Measurements from ENCODE around the gene CCL15. TPM values are rescaled to one million over a fixed set of nuclear protein-coding genes. Genes with fewer than 3 reads are reported as not detected.

CCL15 gene
- total RNA-seq, 4 donors from 2014 or later = 4.6 TPM; not detected in 3

DNA sequence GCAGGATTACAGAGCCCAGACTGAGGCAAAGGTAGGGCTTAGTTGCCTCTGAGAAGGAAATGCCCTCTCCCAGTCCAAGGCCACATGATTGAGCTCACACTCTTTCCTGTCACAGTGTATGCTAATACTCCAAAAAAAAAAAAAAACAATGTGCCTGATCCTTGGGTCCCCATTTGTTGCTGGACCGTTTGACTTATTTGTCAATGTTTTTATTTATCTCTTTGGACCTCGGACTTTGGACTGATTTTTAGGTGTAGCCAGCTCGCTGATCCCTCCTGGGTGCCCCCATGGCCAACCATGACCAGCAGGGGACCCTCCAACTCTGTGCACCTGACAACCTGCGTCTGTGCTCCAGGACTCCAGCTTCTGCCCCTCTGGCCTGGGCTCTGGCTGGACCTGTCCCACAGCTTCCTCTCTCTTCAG, 19.4 kb downstream of the CCL15 start:
- DNase-seq (ENCODE audit: low spot score) (no peak), ATAC-seq (ENCODE audit: low FRiP score) (no peak)
- TF ChIP-seq, protein P1, sequence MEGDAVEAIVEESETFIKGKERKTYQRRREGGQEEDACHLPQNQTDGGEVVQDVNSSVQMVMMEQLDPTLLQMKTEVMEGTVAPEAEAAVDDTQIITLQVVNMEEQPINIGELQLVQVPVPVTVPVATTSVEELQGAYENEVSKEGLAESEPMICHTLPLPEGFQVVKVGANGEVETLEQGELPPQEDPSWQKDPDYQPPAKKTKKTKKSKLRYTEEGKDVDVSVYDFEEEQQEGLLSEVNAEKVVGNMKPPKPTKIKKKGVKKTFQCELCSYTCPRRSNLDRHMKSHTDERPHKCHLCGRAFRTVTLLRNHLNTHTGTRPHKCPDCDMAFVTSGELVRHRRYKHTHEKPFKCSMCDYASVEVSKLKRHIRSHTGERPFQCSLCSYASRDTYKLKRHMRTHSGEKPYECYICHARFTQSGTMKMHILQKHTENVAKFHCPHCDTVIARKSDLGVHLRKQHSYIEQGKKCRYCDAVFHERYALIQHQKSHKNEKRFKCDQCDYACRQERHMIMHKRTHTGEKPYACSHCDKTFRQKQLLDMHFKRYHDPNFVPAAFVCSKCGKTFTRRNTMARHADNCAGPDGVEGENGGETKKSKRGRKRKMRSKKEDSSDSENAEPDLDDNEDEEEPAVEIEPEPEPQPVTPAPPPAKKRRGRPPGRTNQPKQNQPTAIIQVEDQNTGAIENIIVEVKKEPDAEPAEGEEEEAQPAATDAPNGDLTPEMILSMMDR (IDR thresholded peaks at IDR 0.05) = no peak

DNA sequence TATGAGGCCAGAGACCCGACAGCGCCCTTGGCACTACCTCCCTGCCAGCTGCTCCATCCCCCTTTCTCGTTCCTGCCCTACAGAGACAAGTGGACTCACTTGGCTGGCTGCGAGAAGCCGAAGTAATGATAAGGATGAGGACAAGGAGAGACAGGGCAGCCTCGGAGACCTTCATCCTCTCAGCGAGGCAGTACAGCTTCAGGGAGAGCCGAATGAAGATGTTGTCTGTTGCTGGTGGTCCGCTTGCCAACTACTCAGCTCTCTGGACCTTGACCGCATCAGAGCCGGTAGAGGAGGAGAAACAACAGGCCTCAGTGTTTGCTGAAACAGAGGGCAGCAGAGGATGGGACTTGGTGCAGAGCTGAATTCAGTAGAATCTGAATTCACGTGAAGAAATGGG, 20.1 kb downstream of the CCL15 start, which contains the start of gene CCL16:
Gene CCL16, minus strand, starts transcription at position 252 of the 400 bp plus-strand sequence. Its CDS starts 77 bp downstream, at position 175.
- ATAC-seq (ENCODE audit: low FRiP score) (no peak), DNase-seq (ENCODE audit: low spot score) (no peak)
- TF ChIP-seq, protein P1 (IDR thresholded peaks at IDR 0.05) = no peak

DNA sequence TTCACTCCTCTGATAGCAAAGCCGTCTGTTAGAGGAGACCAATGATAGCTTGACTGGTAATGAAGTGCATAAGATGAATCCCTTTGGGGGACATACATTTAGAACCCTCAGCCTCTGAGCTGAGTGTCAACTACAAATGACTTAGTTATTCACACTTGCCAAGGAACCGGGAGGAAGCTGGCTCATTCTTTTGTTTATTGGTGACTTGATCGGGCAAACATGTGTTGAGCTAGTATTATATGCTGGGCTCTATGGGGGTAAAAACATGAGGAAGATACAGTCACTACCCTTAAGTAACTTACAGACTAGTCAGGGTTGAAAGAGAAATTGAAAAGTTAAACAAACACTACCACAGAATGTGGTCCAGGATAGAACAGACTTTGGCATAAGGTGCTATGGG, 23.0 kb downstream of the CCL15 start:
- ATAC-seq (ENCODE audit: low FRiP score) (no peak), DNase-seq (ENCODE audit: low spot score) (no peak)
- TF ChIP-seq, protein P1 (IDR thresholded peaks at IDR 0.05) = no peak

DNA sequence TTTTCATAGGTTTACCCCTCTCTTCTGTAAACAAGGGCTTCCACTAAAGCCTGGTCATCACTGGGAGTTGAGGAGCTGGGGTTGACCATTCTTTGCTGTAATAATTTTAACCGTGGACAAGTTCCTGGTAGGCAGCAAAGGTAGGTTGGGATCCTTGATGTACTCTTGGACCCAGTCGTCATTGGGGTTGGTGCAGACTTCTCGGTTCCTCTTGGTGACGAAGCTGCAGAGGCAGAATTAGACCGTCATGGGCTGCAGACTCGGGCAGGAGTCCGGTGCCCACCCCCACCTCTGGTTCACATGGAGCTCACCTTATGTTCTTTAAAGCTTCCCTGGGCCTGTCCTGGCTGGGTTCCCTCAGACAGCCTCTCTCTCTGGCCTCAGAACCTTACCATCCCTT, 23.8 kb downstream of the CCL15 start:
- ATAC-seq (ENCODE audit: low FRiP score) = no peak
- TF ChIP-seq, protein P1 (IDR thresholded peaks at IDR 0.05) = no peak
- no peak for DNase-seq (ENCODE audit: low spot score)

DNA sequence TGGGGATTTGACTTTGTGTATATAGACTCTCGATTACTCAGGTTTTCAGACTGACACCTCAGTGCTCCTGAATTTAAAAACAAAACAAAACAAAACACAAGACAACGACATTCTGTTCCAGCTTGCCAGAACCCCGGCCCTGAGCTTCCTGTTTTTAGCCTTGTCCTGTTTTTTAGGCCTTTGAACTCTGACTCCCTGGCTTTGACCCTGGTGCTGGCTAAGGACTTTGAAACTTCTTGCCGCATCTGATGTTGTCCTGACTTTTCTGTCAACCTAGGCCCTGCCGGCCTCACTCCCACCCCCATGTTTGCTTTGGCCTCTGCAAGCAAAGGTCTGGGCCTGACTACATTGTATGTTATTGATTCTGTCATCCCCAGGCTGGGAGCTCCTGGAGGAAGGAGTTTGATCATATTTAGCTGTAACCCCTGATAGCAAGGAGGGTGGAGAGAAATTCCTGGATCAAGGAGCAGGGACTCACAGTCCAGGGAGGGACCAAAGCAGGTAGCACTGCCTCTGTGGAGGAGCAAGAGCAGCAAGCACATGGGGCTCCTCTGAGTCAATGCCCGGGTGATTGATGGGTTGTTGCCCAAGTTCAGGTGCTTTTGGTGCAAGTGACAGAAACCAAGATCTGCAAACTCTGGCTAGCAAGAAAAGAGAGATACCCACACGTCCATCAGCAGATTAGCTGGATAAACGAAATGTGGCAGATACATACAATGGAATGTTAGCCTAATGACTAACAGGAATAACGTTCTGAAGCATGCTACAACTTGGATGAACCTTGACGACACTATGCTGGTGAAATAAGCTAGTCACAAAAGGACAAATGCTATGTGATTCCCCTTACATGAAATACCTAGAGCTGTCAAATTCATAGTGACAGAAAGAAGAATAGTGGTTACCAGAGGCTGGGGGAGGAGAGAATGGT, 27.8 kb downstream of the CCL15 start:
- DNase-seq (ENCODE audit: low spot score) (no peak), ATAC-seq (ENCODE audit: low FRiP score) (no peak)
- TF ChIP-seq, protein P1 (IDR thresholded peaks at IDR 0.05) = no peak

DNA sequence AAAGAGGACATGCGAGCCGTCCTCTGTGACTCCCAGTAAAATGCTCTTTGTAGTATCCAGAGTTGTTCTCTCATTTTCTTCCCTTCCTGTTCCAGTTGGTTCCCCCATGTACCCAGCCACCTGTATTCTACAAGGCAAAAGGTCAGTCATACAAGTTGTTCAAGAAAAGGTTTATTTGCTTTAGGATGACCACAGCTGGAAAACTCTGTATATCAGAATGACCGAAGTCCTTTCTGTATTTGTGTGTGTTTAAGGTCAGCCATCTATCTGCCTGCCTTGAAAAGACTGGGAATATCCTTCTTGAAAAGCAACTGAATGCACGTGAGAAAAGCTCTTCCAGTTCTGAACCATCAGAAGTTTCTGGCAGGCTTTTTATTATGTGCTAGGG, 28.4 kb downstream of the CCL15 start:
- TF ChIP-seq, protein P1 (IDR thresholded peaks at IDR 0.05) = no peak
- ATAC-seq (ENCODE audit: low FRiP score) = no peak
- no peak for DNase-seq (ENCODE audit: low spot score)

DNA sequence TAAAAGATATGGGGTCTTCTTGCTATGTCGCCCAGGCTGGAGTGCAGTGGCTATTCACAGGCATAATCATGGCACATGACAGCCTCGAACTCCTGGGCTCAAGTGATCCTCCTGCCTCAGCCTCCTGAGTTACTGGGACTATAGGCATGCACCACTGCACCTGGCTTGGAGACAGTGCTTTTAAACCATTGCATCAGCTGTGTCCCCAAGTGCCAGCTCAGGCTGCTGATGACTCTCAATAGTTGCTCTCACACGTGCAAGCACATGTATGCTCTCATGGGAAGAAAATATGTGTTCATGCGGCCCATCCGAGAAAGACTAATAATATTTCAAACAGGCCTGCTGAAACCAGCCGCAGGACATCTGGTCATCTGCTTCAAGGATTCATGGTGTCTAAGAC, 28.8 kb downstream of the CCL15 start:
- TF ChIP-seq, protein P1 (IDR thresholded peaks at IDR 0.05) = no peak
- no peak for ATAC-seq (ENCODE audit: low FRiP score)
- no peak for DNase-seq (ENCODE audit: low spot score)
